Dedifferentiated amniotic fluid mesenchymal stem cell (primary cell): ENCODE measurements around the gene SPINK5.

ENCODE experiments used
- DNase-seq: peaks from one replicate; pipeline ENCODE4 v3.0.0-alpha.2; 2016; ENCODE audit errors: extremely low spot score

SPINK5 gene

GRCh38 chr5:148172377-148172776 is 108.6 kb downstream of the SPINK5 start:
- DNase-seq: no peak

DNA sequence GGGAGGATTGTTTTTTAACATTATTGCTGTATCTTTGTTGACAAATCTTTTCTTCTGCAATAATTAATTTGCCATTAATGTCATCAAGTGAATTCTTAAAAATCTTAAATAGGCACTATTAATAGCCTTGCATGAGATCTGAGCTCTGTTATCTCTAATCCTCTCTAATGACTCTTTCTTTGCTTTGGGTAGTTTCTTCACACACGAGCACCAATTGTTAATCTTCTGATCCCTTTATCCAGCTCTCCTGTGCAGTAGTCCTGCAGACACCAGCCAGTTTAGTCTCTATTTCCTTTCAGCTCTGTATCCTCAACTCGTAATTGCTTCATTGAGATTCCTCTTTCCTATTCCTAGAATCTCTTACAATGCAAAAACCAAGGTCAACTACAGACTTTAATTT is 112.7 kb downstream of the SPINK5 start:
- no peak for DNase-seq

DNA sequence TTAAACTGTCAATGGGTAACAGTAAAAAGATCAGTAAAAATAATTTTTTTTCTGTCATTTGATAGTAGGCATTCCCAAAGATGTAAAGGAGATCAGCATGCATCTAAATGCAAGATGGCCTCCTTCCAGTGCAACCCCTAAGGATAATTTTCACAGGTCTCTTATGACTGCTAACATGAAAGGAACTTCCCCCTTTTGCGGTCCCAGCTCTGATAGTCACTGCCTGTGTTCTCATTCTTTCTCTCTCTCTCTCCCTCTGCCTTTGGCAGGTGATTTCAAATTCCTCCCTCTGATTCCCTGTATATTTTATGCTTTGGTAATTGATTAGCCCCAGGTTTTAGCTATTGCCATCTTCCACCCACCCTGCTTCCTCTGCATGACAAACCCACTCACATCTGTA is 113.4 kb downstream of the SPINK5 start:
- no peak for DNase-seq

- peak; percentile 73 for DNase-seq
Observed at GRCh38 chr5:148179234-148179824, 115.5 kb downstream of the SPINK5 start.

DNA sequence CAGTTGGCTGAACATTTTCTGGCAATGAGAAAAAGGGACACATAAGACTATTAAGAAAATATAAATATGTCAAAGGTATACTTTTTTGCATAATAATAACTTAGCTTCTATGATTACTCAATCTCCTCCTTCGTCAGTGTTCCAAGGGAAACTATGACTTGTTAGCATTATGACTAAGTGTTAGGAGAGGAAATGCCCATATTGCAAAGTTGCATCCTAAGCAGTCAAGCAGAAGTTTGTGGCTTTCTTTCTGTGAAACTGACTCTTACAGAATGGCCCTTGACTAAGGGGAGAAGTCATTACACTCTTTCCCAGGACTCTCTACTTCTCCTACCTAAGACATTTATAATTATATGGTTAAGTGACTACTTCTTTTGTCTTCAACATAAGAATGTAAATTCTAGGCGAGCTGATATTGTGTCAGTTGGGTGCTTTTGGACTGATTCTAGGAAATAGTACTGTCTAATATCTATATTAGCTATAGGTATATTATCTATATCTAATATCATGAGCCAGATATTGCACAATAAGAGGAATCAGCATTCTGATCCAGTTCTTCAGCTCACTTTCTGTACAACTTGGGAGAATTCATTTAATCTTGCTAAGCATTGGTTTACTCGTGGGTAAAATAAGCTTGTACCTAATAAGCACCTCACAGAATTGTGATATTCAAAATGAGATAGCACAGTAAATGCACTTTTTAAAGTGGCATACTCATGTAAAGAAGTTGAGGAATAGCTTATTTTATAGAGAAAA is 122.6 kb downstream of the SPINK5 start:
- no peak for DNase-seq
